ENCODE measurements around the gene NEK1.

Gene NEK1

GRCh38 chr4:169366821-169367220 is 245.6 kb downstream of the NEK1 start:
- H3K79me2 ChIP-seq (ENCODE audit: insufficient read depth, low read length) = no peaks in the 10 kb centered on the region
- H3K4me1 ChIP-seq (ENCODE audit: insufficient read depth, low read length, poor library complexity, severe bottlenecking) = no peaks in the 10 kb centered on the region
- no peaks in the 10 kb centered on the region for H3K9me2 ChIP-seq (replicated peaks; ENCODE audit: low read depth, low read length)
- peaks cover 3% of the 10 kb centered on the region; the same call in 1 of the 2 replicates for H3K9me3 ChIP-seq (ENCODE audit: insufficient read depth, low read depth, low read length)
- no peak overlapping the region for H3K9ac ChIP-seq (ENCODE audit: low read depth, low read length, poor library complexity, severe bottlenecking)
- no peak overlapping the region for H3K4me3 ChIP-seq (ENCODE audit: low read length, poor library complexity, severe bottlenecking)
- H3F3A ChIP-seq (ENCODE audit: low read depth) = no peaks in the 10 kb centered on the region
- TF ChIP-seq EZH2phosphoT487 (IDR thresholded peaks at IDR 0.05; ENCODE audit: borderline replicate concordance) = no peak
- TF ChIP-seq CTCF (conservative IDR thresholded peaks at IDR 0.05; ENCODE audit: low read length) = no peak
- no peak overlapping the region for H3K4me2 ChIP-seq (ENCODE audit: low read depth, low read length, poor library complexity, severe bottlenecking)
- H4K20me1 ChIP-seq (ENCODE audit: insufficient read depth, low read length, poor library complexity, severe bottlenecking) = no peaks in the 10 kb centered on the region
- H3K27me3 ChIP-seq (ENCODE audit: insufficient read depth, low read length, poor library complexity, severe bottlenecking) = no peaks in the 10 kb centered on the region
- H3K36me3 ChIP-seq (ENCODE audit: insufficient read depth, low read length) = no peaks in the 10 kb centered on the region
- H2AFZ ChIP-seq (ENCODE audit: low read length) = no peak overlapping the region

GRCh38 chr4:169362607-169363006 is 249.8 kb downstream of the NEK1 start:
- H3F3A ChIP-seq (ENCODE audit: low read depth) = no peaks in the 10 kb centered on the region
- H3K4me2 ChIP-seq (ENCODE audit: low read depth, low read length, poor library complexity, severe bottlenecking) = no peak overlapping the region
- H3K9me3 ChIP-seq (ENCODE audit: insufficient read depth, low read depth, low read length) = peaks cover 3% of the 10 kb centered on the region; the same call in 1 of the 2 replicates
- H3K9ac ChIP-seq (ENCODE audit: low read depth, low read length, poor library complexity, severe bottlenecking) = no peak overlapping the region
- no peaks in the 10 kb centered on the region for H3K9me2 ChIP-seq (replicated peaks; ENCODE audit: low read depth, low read length)
- H3K36me3 ChIP-seq (ENCODE audit: insufficient read depth, low read length) = no peaks in the 10 kb centered on the region
- H3K4me3 ChIP-seq (ENCODE audit: low read length, poor library complexity, severe bottlenecking) = no peak overlapping the region
- no peak for TF ChIP-seq EZH2phosphoT487 (IDR thresholded peaks at IDR 0.05; ENCODE audit: borderline replicate concordance)
- no peak overlapping the region for H2AFZ ChIP-seq (ENCODE audit: low read length)
- no peaks in the 10 kb centered on the region for H3K4me1 ChIP-seq (ENCODE audit: insufficient read depth, low read length, poor library complexity, severe bottlenecking)
- no peaks in the 10 kb centered on the region for H3K27me3 ChIP-seq (ENCODE audit: insufficient read depth, low read length, poor library complexity, severe bottlenecking)
- H3K79me2 ChIP-seq (ENCODE audit: insufficient read depth, low read length) = no peaks in the 10 kb centered on the region
- H4K20me1 ChIP-seq (ENCODE audit: insufficient read depth, low read length, poor library complexity, severe bottlenecking) = no peaks in the 10 kb centered on the region

DNA sequence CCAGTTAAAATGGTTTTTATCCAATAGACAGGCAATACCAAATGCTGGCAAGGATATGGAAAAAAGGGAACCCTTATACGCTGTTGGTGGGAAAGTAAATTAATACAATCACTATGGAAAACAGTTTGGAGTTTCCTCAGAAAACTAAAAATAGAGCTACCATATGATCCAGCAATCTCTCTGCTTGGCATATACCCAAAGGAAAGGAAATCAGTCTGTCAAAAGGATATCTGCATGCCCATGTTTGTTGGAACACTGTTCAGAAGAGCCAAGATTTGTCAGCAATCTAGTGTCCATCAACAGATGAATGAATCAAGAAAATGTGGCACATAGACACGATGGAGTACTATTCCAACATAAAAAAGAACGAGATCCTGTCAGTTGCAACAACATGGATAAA is 250.6 kb downstream of the NEK1 start:
- no peak overlapping the region for H3K9ac ChIP-seq (ENCODE audit: low read depth, low read length, poor library complexity, severe bottlenecking)
- H4K20me1 ChIP-seq (ENCODE audit: insufficient read depth, low read length, poor library complexity, severe bottlenecking) = no peaks in the 10 kb centered on the region
- H3F3A ChIP-seq (ENCODE audit: low read depth) = no peaks in the 10 kb centered on the region
- no peaks in the 10 kb centered on the region; the same call in 1 of the 2 replicates for H3K9me3 ChIP-seq (ENCODE audit: insufficient read depth, low read depth, low read length)
- H3K4me3 ChIP-seq (ENCODE audit: low read length, poor library complexity, severe bottlenecking) = no peak overlapping the region
- H2AFZ ChIP-seq (ENCODE audit: low read length) = no peak overlapping the region
- H3K4me1 ChIP-seq (ENCODE audit: insufficient read depth, low read length, poor library complexity, severe bottlenecking) = no peaks in the 10 kb centered on the region
- TF ChIP-seq CTCF (conservative IDR thresholded peaks at IDR 0.05; ENCODE audit: low read length) (no peak), EZH2phosphoT487 (IDR thresholded peaks at IDR 0.05; ENCODE audit: borderline replicate concordance) (no peak)
- H3K79me2 ChIP-seq (ENCODE audit: insufficient read depth, low read length) = no peaks in the 10 kb centered on the region
- no peaks in the 10 kb centered on the region for H3K36me3 ChIP-seq (ENCODE audit: insufficient read depth, low read length)
- H3K4me2 ChIP-seq (ENCODE audit: low read depth, low read length, poor library complexity, severe bottlenecking) = no peak overlapping the region
- H3K27me3 ChIP-seq (ENCODE audit: insufficient read depth, low read length, poor library complexity, severe bottlenecking) = no peaks in the 10 kb centered on the region
- H3K9me2 ChIP-seq (replicated peaks; ENCODE audit: low read depth, low read length) = no peaks in the 10 kb centered on the region

GRCh38 chr4:169359961-169360360 is 252.4 kb downstream of the NEK1 start:
- no peaks in the 10 kb centered on the region for H3K9me2 ChIP-seq (replicated peaks; ENCODE audit: low read depth, low read length)
- no peaks in the 10 kb centered on the region for H3K27me3 ChIP-seq (ENCODE audit: insufficient read depth, low read length, poor library complexity, severe bottlenecking)
- no peak overlapping the region for H3K4me3 ChIP-seq (ENCODE audit: low read length, poor library complexity, severe bottlenecking)
- no peaks in the 10 kb centered on the region for H3K36me3 ChIP-seq (ENCODE audit: insufficient read depth, low read length)
- no peak overlapping the region for H2AFZ ChIP-seq (ENCODE audit: low read length)
- H3K4me2 ChIP-seq (ENCODE audit: low read depth, low read length, poor library complexity, severe bottlenecking) = no peak overlapping the region
- no peaks in the 10 kb centered on the region for H3K79me2 ChIP-seq (ENCODE audit: insufficient read depth, low read length)
- TF ChIP-seq EZH2phosphoT487 (IDR thresholded peaks at IDR 0.05; ENCODE audit: borderline replicate concordance) (no peak), CTCF (conservative IDR thresholded peaks at IDR 0.05; ENCODE audit: low read length) (no peak)
- no peak overlapping the region for H3K9ac ChIP-seq (ENCODE audit: low read depth, low read length, poor library complexity, severe bottlenecking)
- H3K9me3 ChIP-seq (ENCODE audit: insufficient read depth, low read depth, low read length) = no peaks in the 10 kb centered on the region
- no peaks in the 10 kb centered on the region for H3F3A ChIP-seq (ENCODE audit: low read depth)
- H3K4me1 ChIP-seq (ENCODE audit: insufficient read depth, low read length, poor library complexity, severe bottlenecking) = no peaks in the 10 kb centered on the region
- no peaks in the 10 kb centered on the region for H4K20me1 ChIP-seq (ENCODE audit: insufficient read depth, low read length, poor library complexity, severe bottlenecking)

Data from Loucy (cell line).